ENCODE results near the gene PCED1B. TPM values are rescaled to one million over a fixed set of nuclear protein-coding genes. Genes with fewer than 3 reads are reported as not detected.

Gene PCED1B
- total RNA-seq, 2 experiments from 2014 or later: 72.1 to 74.2 TPM

DNA sequence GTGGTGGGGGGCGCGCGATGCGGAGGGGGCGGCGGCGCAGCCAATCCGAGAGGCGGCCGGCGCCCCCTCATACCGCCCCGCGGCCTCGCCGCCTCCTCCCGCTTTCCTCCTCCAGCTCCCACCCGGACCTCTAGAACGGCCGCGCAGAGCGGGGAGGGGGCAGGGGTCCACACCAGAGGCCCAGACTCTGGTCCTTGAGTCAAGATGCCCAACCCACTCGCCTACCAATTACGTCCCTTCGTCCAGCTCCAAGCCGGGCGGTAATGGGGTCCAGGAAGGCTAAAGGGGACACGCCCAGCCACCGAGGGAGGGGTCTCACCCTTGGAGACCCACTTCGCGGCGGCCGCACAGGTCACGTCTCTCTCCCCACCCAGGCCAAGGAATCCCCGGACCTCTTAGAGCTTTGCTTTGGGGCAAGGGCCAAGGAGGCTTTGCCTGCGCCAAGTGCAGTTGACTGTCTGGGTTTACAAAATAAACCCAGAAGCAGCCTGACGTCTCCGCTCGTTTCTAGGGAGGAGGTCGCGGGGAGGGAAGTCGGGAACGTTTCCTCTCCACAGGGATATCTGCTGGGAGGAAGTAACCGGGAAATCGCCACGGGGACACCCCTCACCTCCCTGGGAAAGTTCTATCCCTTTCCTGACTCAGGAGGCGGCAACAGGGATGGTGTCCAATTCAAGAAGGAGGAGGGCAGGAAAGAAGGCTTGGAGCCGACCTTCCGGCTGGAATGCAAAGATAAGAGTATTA is 732 bp downstream of the PCED1B start:
- Mint-ChIP-seq H3K4me3 (peak overlapping the region; percentile 89), H3K9me3 (ENCODE audit: insufficient read depth) (no peaks in the 10 kb centered on the region), H3K27me3 (ENCODE audit: low read depth) (no peaks in the 10 kb centered on the region), H3K36me3 (ENCODE audit: low read depth) (peaks cover 32% of the 10 kb centered on the region), H3K4me1 (ENCODE audit: low read depth) (peaks cover 69% of the 10 kb centered on the region), H3K27ac (peak overlapping the region; percentile 90)
- POLR2A ChIA-PET: interaction anchor here (0.5 to 3.6 kb wide), 16 partner anchors 8 to 318 kb away, joined by 3 to 30 read pairs (median 5); no protein-coding TSS in a partner anchor
- DNase-seq: peak; percentile 46
- CTCF ChIA-PET: interaction anchor here (0.7 to 4.4 kb wide), 19 partner anchors 9 to 318 kb away, joined by 3 to 47 read pairs (median 4); no protein-coding TSS in a partner anchor
- peak; percentile 33 for ATAC-seq

DNA sequence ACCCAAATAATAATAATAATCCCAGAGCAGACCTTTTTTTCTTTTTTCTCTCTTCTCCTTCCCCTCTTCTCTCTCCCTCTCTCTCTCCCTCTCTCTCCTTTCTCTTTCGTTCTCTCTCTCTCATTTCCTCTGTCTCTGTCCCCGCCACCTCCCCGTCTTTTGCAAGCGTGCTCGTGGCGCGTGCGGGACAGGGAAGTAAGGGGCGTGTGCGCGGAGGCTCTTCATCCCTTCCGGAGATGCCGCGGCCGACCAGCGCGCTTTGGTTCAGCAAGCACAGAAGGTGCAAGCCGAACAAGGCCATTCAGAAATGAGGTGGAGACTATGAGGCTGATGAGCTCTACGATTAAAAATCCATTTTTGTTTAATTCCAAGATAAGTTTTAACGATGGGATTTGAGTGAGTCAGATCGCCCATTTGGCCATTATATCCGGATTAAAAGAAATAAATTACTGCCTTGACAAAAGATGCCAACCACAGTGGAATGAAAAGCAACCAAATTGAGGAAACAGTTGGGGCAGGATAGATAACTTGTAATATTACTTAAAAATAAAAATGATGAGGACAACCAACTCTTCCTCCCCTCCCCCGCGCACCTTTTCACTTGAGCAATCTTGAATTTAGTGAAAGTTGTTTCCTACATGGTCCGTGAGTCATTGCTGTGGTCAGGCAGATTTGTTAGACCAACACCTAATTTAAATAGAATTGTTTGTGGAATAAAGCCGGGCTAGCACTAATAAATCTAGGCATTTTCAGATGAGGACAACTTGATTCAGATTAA is 1.5 kb downstream of the PCED1B start:
- Mint-ChIP-seq H3K9me3 (ENCODE audit: insufficient read depth) (no peaks in the 10 kb centered on the region), H3K36me3 (ENCODE audit: low read depth) (peaks cover 31% of the 10 kb centered on the region), H3K4me3 (peak overlapping the region; percentile 89), H3K27ac (peak overlapping the region; percentile 90), H3K27me3 (ENCODE audit: low read depth) (no peaks in the 10 kb centered on the region), H3K4me1 (ENCODE audit: low read depth) (peaks cover 74% of the 10 kb centered on the region)
- peak; percentile 72 for DNase-seq
- peak; percentile 51 for ATAC-seq
- POLR2A ChIA-PET: interaction anchor here (0.5 to 3.6 kb wide), 6 partner anchors 9 to 226 kb away, joined by 4 to 30 read pairs (median 5); no protein-coding TSS in a partner anchor
- CTCF ChIA-PET: interaction anchor here (1.0 to 4.4 kb wide), 11 partner anchors 10 to 317 kb away, joined by 3 to 47 read pairs (median 6); no protein-coding TSS in a partner anchor

DNA sequence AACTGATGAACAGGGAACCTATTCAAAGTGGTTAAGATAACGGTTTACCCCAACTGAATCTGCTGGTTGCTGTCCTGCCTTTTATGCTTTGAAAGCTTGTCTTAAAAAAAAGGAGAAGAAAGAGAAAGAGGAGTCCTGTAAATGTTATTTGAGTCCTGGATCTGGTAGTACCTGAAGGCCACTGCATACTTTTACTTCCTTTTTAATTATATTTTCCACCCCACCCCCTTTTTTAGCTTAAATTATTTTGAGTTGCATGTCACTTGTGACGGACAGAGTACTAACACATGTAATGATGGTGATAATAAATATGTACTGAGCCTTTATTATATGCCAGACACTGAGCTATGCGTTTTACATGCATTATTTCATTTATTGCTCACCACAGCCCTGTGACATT is 2.9 kb downstream of the PCED1B start:
- ChIA-PET CTCF (interaction anchor here (0.7 to 4.4 kb wide), 11 partner anchors 11 to 286 kb away, joined by 3 to 39 read pairs (median 3); no protein-coding TSS in a partner anchor), POLR2A (interaction anchor here (0.8 to 1.7 kb wide), 2 partner anchors 134 to 146 kb away, joined by 4 read pairs; no protein-coding TSS in a partner anchor)
- no peaks in the 10 kb centered on the region for H3K9me3 Mint-ChIP-seq (ENCODE audit: insufficient read depth)
- H3K4me3 Mint-ChIP-seq: no peak overlapping the region
- no peak for DNase-seq
- H3K27me3 Mint-ChIP-seq (ENCODE audit: low read depth): no peaks in the 10 kb centered on the region
- no peak overlapping the region for H3K27ac Mint-ChIP-seq
- peaks cover 74% of the 10 kb centered on the region for H3K4me1 Mint-ChIP-seq (ENCODE audit: low read depth)
- ATAC-seq: no peak
- H3K36me3 Mint-ChIP-seq (ENCODE audit: low read depth): peaks cover 26% of the 10 kb centered on the region

GRCh38 chr12:47082796-47083621 is 3.6 kb downstream of the PCED1B start:
- Mint-ChIP-seq H3K4me3 (no peak overlapping the region), H3K27me3 (ENCODE audit: low read depth) (no peaks in the 10 kb centered on the region), H3K9me3 (ENCODE audit: insufficient read depth) (no peaks in the 10 kb centered on the region), H3K4me1 (ENCODE audit: low read depth) (peaks cover 67% of the 10 kb centered on the region), H3K27ac (peak overlapping the region; percentile 23), H3K36me3 (ENCODE audit: low read depth) (peaks cover 19% of the 10 kb centered on the region)
- ChIA-PET CTCF (interaction anchor here (0.8 to 4.4 kb wide), 12 partner anchors 10 to 224 kb away, joined by 3 to 39 read pairs (median 3); no protein-coding TSS in a partner anchor), POLR2A (interaction anchor here (1.1 to 1.7 kb wide), 2 partner anchors 134 to 145 kb away, joined by 4 to 7 read pairs; no protein-coding TSS in a partner anchor)
- ATAC-seq (no peak), DNase-seq (no peak)

DNA sequence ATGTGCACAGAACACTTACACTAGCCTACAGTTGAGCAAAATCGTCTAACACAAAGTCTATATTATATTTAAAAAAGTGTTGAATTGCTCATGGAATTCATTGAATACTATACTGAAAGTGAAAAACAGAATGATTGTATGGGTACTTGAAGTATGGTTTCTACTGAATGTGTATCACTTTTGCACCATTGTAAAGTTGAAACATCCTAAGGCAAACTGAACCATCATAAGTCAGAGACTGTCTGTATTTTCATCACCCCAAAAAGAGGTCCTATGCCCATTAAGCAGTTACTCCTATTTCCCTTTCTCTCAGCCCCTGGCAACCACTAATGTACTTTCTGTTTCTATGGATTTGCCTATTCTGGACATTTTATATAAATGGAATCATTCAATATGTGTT is 4.8 kb downstream of the PCED1B start:
- CTCF ChIA-PET: interaction anchor here (0.7 to 1.9 kb wide), 7 partner anchors 63 to 314 kb away, joined by 3 to 7 read pairs (median 3); no protein-coding TSS in a partner anchor
- no peak overlapping the region for H3K4me3 Mint-ChIP-seq
- H3K27ac Mint-ChIP-seq: peak overlapping the region; percentile 73
- no peaks in the 10 kb centered on the region for H3K9me3 Mint-ChIP-seq (ENCODE audit: insufficient read depth)
- ATAC-seq: no peak
- no peaks in the 10 kb centered on the region for H3K27me3 Mint-ChIP-seq (ENCODE audit: low read depth)
- POLR2A ChIA-PET: interaction anchor here (0.9 kb wide), 1 partner anchor 132 kb away, joined by 3 read pairs; no protein-coding TSS in a partner anchor
- DNase-seq: no peak
- H3K36me3 Mint-ChIP-seq (ENCODE audit: low read depth): peaks cover 17% of the 10 kb centered on the region
- peaks cover 58% of the 10 kb centered on the region for H3K4me1 Mint-ChIP-seq (ENCODE audit: low read depth)

DNA sequence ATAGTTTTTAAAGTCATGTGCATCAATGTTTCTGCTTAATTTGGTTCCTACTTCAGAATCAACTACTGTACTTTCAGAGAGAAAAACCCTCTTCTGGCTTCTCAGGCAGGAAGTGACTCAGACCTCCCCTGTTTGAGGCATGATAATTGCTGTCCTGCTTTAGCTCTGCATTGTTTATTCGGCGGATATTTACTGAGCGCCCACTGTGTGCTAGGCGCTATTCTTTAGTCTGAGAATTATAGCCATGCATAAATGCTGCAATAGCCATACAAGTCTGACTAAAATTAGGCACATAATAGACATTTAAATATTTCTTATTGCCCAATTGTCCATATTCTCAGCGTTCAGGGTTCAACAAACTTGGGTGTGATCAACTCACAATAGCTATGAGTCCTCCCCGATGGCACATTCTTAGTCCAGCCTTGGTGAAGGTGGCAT is 6.4 kb downstream of the PCED1B start:
- ATAC-seq (peak; percentile 92), DNase-seq (peak; percentile 74)
- ChIA-PET CTCF (interaction anchor here (1.0 to 1.9 kb wide), 8 partner anchors 14 to 312 kb away, joined by 3 to 7 read pairs (median 5); no protein-coding TSS in a partner anchor), POLR2A (interaction anchor here (0.6 to 1.3 kb wide), 2 partner anchors 122 to 217 kb away, joined by 3 to 4 read pairs; no protein-coding TSS in a partner anchor)
- Mint-ChIP-seq H3K9me3 (ENCODE audit: insufficient read depth) (peaks cover 3% of the 10 kb centered on the region), H3K4me1 (ENCODE audit: low read depth) (peaks cover 56% of the 10 kb centered on the region), H3K27ac (peak overlapping the region; percentile 73), H3K27me3 (ENCODE audit: low read depth) (no peaks in the 10 kb centered on the region), H3K4me3 (peak overlapping the region; percentile 30), H3K36me3 (ENCODE audit: low read depth) (peaks cover 17% of the 10 kb centered on the region)

DNA sequence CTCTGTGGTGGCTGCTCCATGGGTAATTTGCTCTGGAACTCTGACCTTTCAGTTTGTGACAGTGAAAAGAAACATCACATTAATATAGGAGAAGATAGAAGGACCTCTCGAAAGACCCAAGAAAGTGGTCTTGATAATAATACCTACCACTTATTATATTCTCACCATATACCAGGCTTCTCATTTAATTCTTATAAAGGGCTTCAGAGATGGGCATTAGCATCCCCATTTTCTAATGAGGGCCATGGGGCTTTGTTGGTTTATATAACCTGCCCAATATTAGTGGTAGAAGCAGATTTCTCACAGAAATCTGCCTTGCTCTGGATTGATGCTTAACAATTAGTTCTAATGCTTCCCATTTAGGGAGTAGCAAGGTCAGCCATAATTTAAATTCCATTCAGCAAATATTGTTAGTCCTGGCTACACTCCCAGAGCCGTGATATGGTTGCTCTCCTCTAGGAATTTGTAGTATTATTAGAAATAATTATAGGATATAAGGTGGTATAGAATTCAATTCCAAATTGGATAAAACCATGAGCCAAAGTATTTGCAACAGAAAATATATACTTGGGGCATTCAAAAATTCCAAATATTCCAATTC is 7.8 kb downstream of the PCED1B start:
- Mint-ChIP-seq H3K36me3 (ENCODE audit: low read depth) (peaks cover 19% of the 10 kb centered on the region), H3K4me1 (ENCODE audit: low read depth) (peaks cover 45% of the 10 kb centered on the region), H3K9me3 (ENCODE audit: insufficient read depth) (peaks cover 3% of the 10 kb centered on the region), H3K27ac (no peak overlapping the region), H3K27me3 (ENCODE audit: low read depth) (no peaks in the 10 kb centered on the region), H3K4me3 (no peak overlapping the region)
- ChIA-PET POLR2A (no interaction called here), CTCF (interaction anchor here (1.1 to 1.9 kb wide), 3 partner anchors 16 to 311 kb away, joined by 3 to 6 read pairs (median 5); no protein-coding TSS in a partner anchor)
- no peak for DNase-seq
- no peak for ATAC-seq

GRCh38 chr12:47088021-47088944 is 8.9 kb downstream of the PCED1B start:
- Mint-ChIP-seq H3K36me3 (ENCODE audit: low read depth) (peaks cover 23% of the 10 kb centered on the region), H3K27ac (no peak overlapping the region), H3K27me3 (ENCODE audit: low read depth) (no peaks in the 10 kb centered on the region), H3K9me3 (ENCODE audit: insufficient read depth) (peaks cover 3% of the 10 kb centered on the region), H3K4me3 (no peak overlapping the region), H3K4me1 (ENCODE audit: low read depth) (peaks cover 34% of the 10 kb centered on the region)
- no peak for DNase-seq
- POLR2A ChIA-PET: no interaction called here
- CTCF ChIA-PET: interaction anchor here (1.1 kb wide), 1 partner anchor 106 kb away, joined by 3 read pairs; no protein-coding TSS in a partner anchor
- ATAC-seq: no peak

DNA sequence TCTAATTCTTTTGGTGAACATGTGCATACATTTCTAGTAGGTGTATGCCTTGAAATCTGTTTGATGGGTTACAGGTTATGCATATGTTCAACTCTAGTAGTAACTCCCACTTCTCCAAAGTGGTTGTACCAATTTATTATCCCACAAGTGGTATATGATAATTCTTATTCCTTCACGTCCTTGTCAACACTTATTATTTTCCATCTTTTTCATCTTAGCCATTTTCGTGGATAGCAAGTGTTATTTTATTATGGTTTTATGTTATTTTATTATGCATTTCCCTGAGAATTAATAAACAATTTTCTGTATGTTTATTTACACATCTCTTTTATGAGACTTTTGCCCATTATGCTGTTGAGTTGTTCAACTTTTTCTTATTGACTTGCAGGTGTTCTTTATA is 11.6 kb downstream of the PCED1B start:
- ATAC-seq: no peak
- Mint-ChIP-seq H3K4me3 (no peak overlapping the region), H3K27me3 (ENCODE audit: low read depth) (no peaks in the 10 kb centered on the region), H3K9me3 (ENCODE audit: insufficient read depth) (peaks cover 3% of the 10 kb centered on the region), H3K4me1 (ENCODE audit: low read depth) (peaks cover 24% of the 10 kb centered on the region), H3K36me3 (ENCODE audit: low read depth) (peaks cover 23% of the 10 kb centered on the region), H3K27ac (no peak overlapping the region)
- ChIA-PET CTCF (no interaction called here), POLR2A (no interaction called here)
- DNase-seq: no peak

GRCh38 chr12:47094804-47095203 is 15.4 kb downstream of the PCED1B start:
- ChIA-PET POLR2A (no interaction called here), CTCF (interaction anchor here (0.9 to 1.4 kb wide), 5 partner anchors 17 to 303 kb away, joined by 3 to 5 read pairs (median 3); no protein-coding TSS in a partner anchor)
- no peak overlapping the region for H3K27ac Mint-ChIP-seq
- H3K36me3 Mint-ChIP-seq (ENCODE audit: low read depth): peaks cover 19% of the 10 kb centered on the region
- H3K4me3 Mint-ChIP-seq: no peak overlapping the region
- DNase-seq (no peak), ATAC-seq (no peak)
- peaks cover 3% of the 10 kb centered on the region for H3K9me3 Mint-ChIP-seq (ENCODE audit: insufficient read depth)
- peaks cover 16% of the 10 kb centered on the region for H3K4me1 Mint-ChIP-seq (ENCODE audit: low read depth)
- no peaks in the 10 kb centered on the region for H3K27me3 Mint-ChIP-seq (ENCODE audit: low read depth)

Data from activated CD8-positive, alpha-beta T cell treated with anti-CD3 and anti-CD28 coated beads, Interleukin-2, amount 10 ng/mL, durations not matched to agents 7 days and 5 days (primary cell).